Measurements from ENCODE around the gene TGM5.

DNA sequence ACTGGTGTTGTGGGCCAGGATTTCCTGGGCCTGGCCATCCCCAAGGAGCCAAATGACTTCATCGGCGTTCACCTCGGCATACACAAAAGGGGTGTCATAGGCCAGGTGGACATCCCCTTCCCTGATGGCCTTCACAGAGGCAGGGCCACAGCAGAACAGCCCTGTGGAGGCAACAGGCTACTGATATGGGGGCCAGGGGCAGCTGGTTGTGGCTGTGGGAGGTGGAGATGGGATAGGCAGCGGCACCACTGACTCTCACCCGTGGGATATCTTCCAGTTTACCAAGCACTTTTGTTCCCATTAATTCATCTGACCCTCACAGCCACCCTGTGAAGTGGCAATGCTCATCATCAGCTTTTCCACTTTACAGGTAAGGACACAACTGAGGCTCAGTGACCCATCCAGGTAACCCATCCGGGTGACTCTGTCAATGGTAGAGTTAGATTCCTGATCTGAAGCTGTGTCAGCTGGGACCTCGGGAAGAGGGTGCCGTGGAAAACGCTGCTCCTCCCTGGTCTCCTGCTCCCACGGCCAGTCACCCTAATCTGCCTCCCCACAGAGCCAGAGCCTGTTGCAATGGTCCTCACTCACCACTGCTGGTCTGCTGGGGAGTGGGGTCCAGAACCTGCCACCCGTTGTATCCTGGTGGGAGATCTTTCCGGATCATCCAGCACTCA is 15.3 kb upstream of the TGM5 start:
- TF ChIP-seq, protein P1, sequence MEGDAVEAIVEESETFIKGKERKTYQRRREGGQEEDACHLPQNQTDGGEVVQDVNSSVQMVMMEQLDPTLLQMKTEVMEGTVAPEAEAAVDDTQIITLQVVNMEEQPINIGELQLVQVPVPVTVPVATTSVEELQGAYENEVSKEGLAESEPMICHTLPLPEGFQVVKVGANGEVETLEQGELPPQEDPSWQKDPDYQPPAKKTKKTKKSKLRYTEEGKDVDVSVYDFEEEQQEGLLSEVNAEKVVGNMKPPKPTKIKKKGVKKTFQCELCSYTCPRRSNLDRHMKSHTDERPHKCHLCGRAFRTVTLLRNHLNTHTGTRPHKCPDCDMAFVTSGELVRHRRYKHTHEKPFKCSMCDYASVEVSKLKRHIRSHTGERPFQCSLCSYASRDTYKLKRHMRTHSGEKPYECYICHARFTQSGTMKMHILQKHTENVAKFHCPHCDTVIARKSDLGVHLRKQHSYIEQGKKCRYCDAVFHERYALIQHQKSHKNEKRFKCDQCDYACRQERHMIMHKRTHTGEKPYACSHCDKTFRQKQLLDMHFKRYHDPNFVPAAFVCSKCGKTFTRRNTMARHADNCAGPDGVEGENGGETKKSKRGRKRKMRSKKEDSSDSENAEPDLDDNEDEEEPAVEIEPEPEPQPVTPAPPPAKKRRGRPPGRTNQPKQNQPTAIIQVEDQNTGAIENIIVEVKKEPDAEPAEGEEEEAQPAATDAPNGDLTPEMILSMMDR (conservative IDR thresholded peaks at IDR 0.05): no peak
- TF ChIP-seq ZFX (IDR thresholded peaks at IDR 0.05): no peak
